ENCODE data around the gene DIS3L2. TPM values are rescaled to one million over a fixed set of nuclear protein-coding genes. Genes with fewer than 3 reads are reported as not detected.

DIS3L2 gene
- total RNA-seq, 1 donor: 24.9 TPM

DNA sequence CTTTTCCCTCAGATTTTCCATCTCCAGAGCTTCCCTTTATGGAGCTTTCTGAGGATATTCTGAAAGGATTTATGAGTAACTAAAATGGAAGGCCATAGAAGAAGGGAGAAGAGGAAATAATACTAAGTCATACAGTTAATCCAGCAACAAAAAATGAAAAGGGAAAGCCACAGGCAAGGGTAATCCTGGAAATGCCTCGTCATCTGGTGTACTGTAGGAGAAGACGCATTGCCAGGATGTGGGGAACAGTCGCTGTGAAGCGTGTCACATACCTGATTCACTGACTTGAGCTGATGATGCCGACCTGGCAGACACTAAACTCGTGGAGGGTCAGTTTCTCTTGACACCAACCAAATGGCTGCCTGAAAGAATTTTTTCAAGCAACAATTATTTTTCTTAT, 382.3 kb downstream of the DIS3L2 start:
- TF ChIP-seq, protein P1, sequence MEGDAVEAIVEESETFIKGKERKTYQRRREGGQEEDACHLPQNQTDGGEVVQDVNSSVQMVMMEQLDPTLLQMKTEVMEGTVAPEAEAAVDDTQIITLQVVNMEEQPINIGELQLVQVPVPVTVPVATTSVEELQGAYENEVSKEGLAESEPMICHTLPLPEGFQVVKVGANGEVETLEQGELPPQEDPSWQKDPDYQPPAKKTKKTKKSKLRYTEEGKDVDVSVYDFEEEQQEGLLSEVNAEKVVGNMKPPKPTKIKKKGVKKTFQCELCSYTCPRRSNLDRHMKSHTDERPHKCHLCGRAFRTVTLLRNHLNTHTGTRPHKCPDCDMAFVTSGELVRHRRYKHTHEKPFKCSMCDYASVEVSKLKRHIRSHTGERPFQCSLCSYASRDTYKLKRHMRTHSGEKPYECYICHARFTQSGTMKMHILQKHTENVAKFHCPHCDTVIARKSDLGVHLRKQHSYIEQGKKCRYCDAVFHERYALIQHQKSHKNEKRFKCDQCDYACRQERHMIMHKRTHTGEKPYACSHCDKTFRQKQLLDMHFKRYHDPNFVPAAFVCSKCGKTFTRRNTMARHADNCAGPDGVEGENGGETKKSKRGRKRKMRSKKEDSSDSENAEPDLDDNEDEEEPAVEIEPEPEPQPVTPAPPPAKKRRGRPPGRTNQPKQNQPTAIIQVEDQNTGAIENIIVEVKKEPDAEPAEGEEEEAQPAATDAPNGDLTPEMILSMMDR (IDR thresholded peaks at IDR 0.05; ENCODE audit: insufficient read depth, low read length): no peak
- DNase-seq (ENCODE audit: low read depth): no peak
- no peak overlapping the region for H3K4me3 ChIP-seq (ENCODE audit: low read depth, low read length)

DNA sequence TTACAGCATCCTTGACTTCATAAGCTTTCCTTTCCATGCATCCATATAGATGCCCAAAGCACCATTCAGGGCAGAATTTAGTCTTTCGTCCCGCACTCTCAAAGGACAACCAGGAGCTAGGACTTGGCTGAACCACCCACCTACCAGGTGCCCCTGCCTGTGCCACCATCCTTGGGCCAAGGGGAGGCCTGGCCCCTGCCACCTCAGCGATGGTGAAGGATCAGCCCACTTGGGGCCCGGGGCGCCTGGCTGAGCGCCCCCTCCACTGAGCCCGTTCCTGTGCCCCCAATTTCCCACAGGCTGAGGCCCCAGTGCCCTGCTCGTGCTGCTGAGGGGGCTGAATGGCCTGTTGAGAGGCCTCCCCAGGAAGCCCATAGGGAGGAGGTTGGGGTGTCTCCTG, 383.7 kb downstream of the DIS3L2 start:
- TF ChIP-seq, protein P1 (IDR thresholded peaks at IDR 0.05; ENCODE audit: insufficient read depth, low read length): no peak
- DNase-seq (ENCODE audit: low read depth): no peak

DNA sequence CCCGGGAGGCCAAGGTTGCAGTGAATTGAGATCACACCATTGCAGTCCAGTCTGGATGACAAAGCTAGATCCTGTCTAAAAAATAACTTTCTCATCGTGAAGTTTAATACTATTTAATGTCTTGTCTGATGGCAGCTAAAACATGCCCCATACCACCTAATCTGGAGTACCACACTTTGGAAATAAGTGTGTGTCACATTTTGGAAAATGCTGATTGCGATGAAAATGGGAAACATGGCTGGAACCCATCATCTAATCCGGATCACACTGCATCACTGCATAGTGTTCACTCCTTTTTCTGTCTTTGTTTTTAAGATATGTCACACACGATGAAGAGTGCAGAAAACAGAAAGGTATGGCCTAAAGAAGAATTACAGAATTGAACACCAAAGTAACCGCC, 385.9 kb downstream of the DIS3L2 start:
- no peak for DNase-seq (ENCODE audit: low read depth)
- TF ChIP-seq, protein P1 (IDR thresholded peaks at IDR 0.05; ENCODE audit: insufficient read depth, low read length): no peak
- H3K4me3 ChIP-seq (ENCODE audit: low read depth, low read length): no peak overlapping the region

More for the DNA sequence above, 383.7 kb downstream of the DIS3L2 start:
- no peak overlapping the region for H3K4me3 ChIP-seq (ENCODE audit: low read depth, low read length)

DNA sequence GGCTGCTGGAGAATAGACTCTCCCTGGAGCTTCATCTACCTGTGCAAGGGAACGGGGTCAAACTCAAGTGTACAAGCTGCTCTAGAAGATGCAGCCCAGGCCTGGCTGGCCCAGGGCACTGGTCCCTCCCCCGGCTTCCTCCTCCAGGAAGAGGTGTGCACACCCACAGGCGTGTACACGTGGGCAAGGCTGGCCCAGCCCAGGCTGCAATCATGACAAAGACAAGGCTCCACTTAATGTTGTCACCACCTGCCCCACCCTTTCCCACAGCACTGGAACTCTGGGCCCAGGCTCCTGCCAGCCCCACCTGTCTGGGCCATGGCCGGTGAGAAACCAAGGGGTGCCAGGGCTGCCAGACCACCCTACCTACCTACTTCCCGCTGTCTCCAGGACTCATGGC, 387.4 kb downstream of the DIS3L2 start:
- TF ChIP-seq, protein P1 (IDR thresholded peaks at IDR 0.05; ENCODE audit: insufficient read depth, low read length): no peak
- DNase-seq (ENCODE audit: low read depth): no peak
- H3K4me3 ChIP-seq (ENCODE audit: low read depth, low read length): no peak overlapping the region

DNA sequence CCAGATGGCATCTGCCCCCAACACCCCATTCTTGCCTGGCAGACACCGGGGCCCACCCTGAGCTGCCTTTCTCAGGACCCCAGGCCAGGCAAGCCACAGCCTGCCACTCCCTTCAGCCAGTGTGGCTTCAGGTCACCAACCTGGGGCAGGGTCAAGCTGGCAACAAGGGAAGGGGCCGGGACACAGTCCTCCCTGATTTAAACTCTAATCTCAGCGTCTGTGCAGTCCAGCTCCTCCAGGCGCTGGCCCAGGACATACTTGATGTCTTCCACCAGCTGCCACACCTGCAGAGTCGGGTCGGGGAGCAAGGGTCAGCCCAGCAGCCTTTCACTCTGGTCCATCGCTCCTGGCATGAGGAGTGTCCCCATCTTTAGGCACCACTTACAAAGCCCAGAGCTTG, 388.0 kb downstream of the DIS3L2 start:
- no peak overlapping the region for H3K4me3 ChIP-seq (ENCODE audit: low read depth, low read length)
- TF ChIP-seq, protein P1 (IDR thresholded peaks at IDR 0.05; ENCODE audit: insufficient read depth, low read length): no peak
- DNase-seq (ENCODE audit: low read depth): no peak

DNA sequence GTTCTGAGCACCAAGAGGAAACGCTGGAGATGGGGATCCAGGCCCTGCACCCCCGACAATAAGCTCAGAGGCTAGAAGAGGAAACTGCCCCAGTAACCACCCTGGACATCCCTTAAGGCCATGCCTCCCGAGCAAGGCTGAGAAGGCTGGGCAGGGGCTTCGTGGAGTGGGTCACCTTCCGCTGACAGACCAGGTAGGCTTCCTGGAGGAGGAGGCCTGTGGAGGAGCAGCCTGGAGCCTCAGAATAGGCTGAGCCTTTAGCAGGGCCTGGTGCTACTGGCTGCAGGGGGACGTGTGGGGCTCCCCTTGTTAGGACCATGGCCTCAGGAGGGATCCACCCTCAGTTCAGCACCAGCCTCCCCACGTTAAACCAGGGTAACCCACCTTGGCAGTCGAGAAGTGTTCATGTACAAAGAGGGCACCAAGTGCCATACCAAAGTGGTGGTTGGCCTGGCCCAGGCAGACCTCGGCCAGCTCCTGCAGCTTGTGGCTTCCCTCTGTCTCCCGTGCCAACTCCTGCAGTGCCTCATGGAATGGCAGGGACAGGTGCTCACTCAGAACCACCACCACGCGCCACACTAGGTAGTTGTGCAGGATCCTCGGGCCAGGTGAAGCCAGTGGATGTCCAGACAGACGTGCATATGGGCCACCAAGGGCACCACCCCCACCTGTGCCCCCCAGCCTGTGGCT, 388.6 kb downstream of the DIS3L2 start:
- H3K4me3 ChIP-seq (ENCODE audit: low read depth, low read length): no peak overlapping the region
- no peak for DNase-seq (ENCODE audit: low read depth)
- TF ChIP-seq, protein P1 (IDR thresholded peaks at IDR 0.05; ENCODE audit: insufficient read depth, low read length): no peak

All from fibroblast of the aortic adventitia (primary cell).